HepG2 (cell line): ENCODE results near the gene CORO1A. TPM values are rescaled to one million over a fixed set of nuclear protein-coding genes. Genes with fewer than 3 reads are reported as not detected.
A peak's percentile ranks its signal among the peaks of the same experiment; 100 is the strongest.

Experiments used
- ATAC-seq: fragments of 200-7000 bp; cut with Tn5 transposase; 3 replicates; pipeline ENCODE4 v1.9.1; 2020; ENCODE audit warnings: mild to moderate bottlenecking, moderate library complexity
- Bru-seq: library from RNA; stranded (reverse); fragments of 400-500 nt; gene quantifications from one replicate; lab custom pipeline; 2021; lab: Mats Ljungman, UMichigan
- BruChase-seq, 2 experiments: library from RNA; stranded (reverse); fragments of 400-500 nt; gene quantifications; one replicate each; lab custom pipeline; 2021; lab: Mats Ljungman, UMichigan
- BruUV-seq: library from RNA; stranded (reverse); fragments of 400-500 nt; replicated peaks from 2 replicates; lab custom pipeline; 2021; lab: Mats Ljungman, UMichigan
- CTCF ChIA-PET: fragments of 300-600 bp; formaldehyde crosslinking; extraction: SDS; loops from one replicate; lab custom pipeline; 2021; ENCODE audit warnings: low total read pairs, inconsistent platforms, low intra/inter-chr PET ratio; lab: Yijun Ruan, JAX
- POLR2A ChIA-PET: fragments of 350-600 bp; sonication (Branson Sonifier 250); formaldehyde crosslinking; loops from one replicate; lab custom pipeline; 2020; ENCODE audit warnings: antibody characterized with exemption, inconsistent platforms; lab: Yijun Ruan, JAX
- DNase-seq: peaks from one replicate; pipeline ENCODE4 v3.0.0-alpha.2; 2015; ENCODE audit warnings: low spot score
- FAIRE-seq: peaks from 3 replicates; lab custom pipeline; 2011; peaks lifted over from hg19 to GRCh38; lab: Jason Lieb, UNC
- H2AFZ ChIP-seq: one replicate; pipeline ENCODE4 v1.6.1; 2011; ENCODE audit warnings: low read length, inconsistent platforms
- H3K27ac ChIP-seq: fragments of 300-600 bp; 3 replicates; pipeline ENCODE4 v1.8.0; 2011; ENCODE audit warnings: mixed run types, mild to moderate bottlenecking, mixed read lengths, low read length, inconsistent platforms; ENCODE audit not compliant: insufficient read depth; ENCODE audit errors: extremely low read length
- H3K27me3 ChIP-seq, 2 experiments: fragments of 200-600 bp in 1 of 2; 2 replicates in 1 of 2; 3 replicates in 1 of 2; pipeline versions ENCODE4 v1.6.0 to v1.8.0; 2011; ENCODE audit warnings: low read length in 2 of 2, mild to moderate bottlenecking in 2 of 2, moderate library complexity in 2 of 2, inconsistent platforms in 1 of 2; ENCODE audit not compliant: insufficient read depth in 2 of 2, control insufficient read depth in 1 of 2
- H3K36me3 ChIP-seq, 2 experiments: fragments of 200-600 bp in 1 of 2; replicated peaks in 1 of 2; 2 replicates in 1 of 2; 3 replicates in 1 of 2; pipeline versions ENCODE4 v1.5.1 to v1.8.0; 2011; ENCODE audit warnings: low read length in 2 of 2, inconsistent platforms in 1 of 2; ENCODE audit not compliant: insufficient read depth in 2 of 2, control insufficient read depth in 1 of 2
- H3K4me1 ChIP-seq: 2 replicates; pipeline ENCODE4 v1.5.1; 2012; ENCODE audit warnings: low read length, inconsistent platforms; ENCODE audit not compliant: insufficient read depth
- H3K4me2 ChIP-seq: 2 replicates; pipeline ENCODE4 v1.6.0; 2011; ENCODE audit warnings: low read depth, low read length, inconsistent platforms
- H3K4me3 ChIP-seq, 3 experiments: fragments of 200-600 bp in 1 of 3; sonication (generic), shearing (Covaris generic) in 1 of 3; replicated peaks in 1 of 3; 2 replicates each; pipeline ENCODE4 v1.5.1; 2011 to 2016; ENCODE audit warnings: low read length in 3 of 3, inconsistent platforms in 2 of 3, low read depth in 2 of 3, mild to moderate bottlenecking in 2 of 3, control low read depth in 1 of 3, mixed read lengths in 1 of 3; ENCODE audit not compliant: insufficient read depth in 1 of 3
- H3K79me2 ChIP-seq: one replicate; pipeline ENCODE4 v1.6.1; 2011; ENCODE audit warnings: low read length, inconsistent platforms; ENCODE audit not compliant: insufficient read depth
- H3K9ac ChIP-seq: 2 replicates; pipeline ENCODE4 v1.6.0; 2011; ENCODE audit warnings: mild to moderate bottlenecking, low read depth, low read length, inconsistent platforms; ENCODE audit not compliant: insufficient read depth
- H3K9me3 ChIP-seq: 2 replicates; pipeline ENCODE4 v1.5.1; 2012; ENCODE audit warnings: mild to moderate bottlenecking, low read length
- H4K20me1 ChIP-seq: 2 replicates; pipeline ENCODE4 v1.6.0; 2011; ENCODE audit warnings: inconsistent platforms, mild to moderate bottlenecking, low read length, moderate library complexity; ENCODE audit not compliant: insufficient read depth
- ARNT ChIP-seq: fragments of 450-650 bp; IDR thresholded peaks from 2 replicates; pipeline ENCODE4 v1.6.1; 2017
- DMTF1 ChIP-seq: sonication (generic); formaldehyde crosslinking; IDR thresholded peaks from 2 replicates; pipeline ENCODE4 v1.4.0; 2020; ENCODE audit warnings: mild to moderate bottlenecking, missing genetic modification reagents
- ETV5 ChIP-seq: IDR thresholded peaks from 2 replicates; pipeline ENCODE4 v1.6.1; 2018; ENCODE audit warnings: missing biosample characterization, missing genetic modification reagents, inconsistent platforms, borderline replicate concordance
- JUNB ChIP-seq: sonication (generic); formaldehyde crosslinking; IDR thresholded peaks from 2 replicates; pipeline ENCODE4 v1.8.0; 2022; ENCODE audit warnings: missing genetic modification reagents, mild to moderate bottlenecking, borderline replicate concordance
- KLF6 ChIP-seq: IDR thresholded peaks from 2 replicates; pipeline ENCODE4 v1.8.0; 2016; ENCODE audit warnings: missing biosample characterization, missing genetic modification reagents
- RBAK ChIP-seq: sonication (generic); formaldehyde crosslinking; IDR thresholded peaks from 2 replicates; pipeline ENCODE4 v1.5.1; 2020; ENCODE audit warnings: mild to moderate bottlenecking, missing genetic modification reagents
- RCOR2 ChIP-seq: IDR thresholded peaks from 2 replicates; pipeline ENCODE4 v1.6.1; 2016; ENCODE audit warnings: missing biosample characterization, missing genetic modification reagents
- SAP130 ChIP-seq: IDR thresholded peaks from 2 replicates; pipeline ENCODE4 v1.6.1; 2016; ENCODE audit warnings: low read depth
- SNAPC2 ChIP-seq: sonication (generic); formaldehyde crosslinking; IDR thresholded peaks from 2 replicates; pipeline ENCODE4 v1.8.1; 2022; ENCODE audit warnings: mild to moderate bottlenecking, missing genetic modification reagents
- TOPORS ChIP-seq: sonication (generic); formaldehyde crosslinking; IDR thresholded peaks from 2 replicates; pipeline ENCODE4 v1.8.0; 2023; ENCODE audit warnings: mild to moderate bottlenecking, missing genetic modification reagents
- ZMYM3 ChIP-seq: sonication (generic); formaldehyde crosslinking; IDR thresholded peaks from 2 replicates; pipeline ENCODE4 v1.5.1; 2020; ENCODE audit warnings: mild to moderate bottlenecking, missing genetic modification reagents
- ZNF431 ChIP-seq: sonication (generic); formaldehyde crosslinking; IDR thresholded peaks from 2 replicates; pipeline ENCODE4 v1.9.0; 2022; ENCODE audit warnings: missing genetic modification reagents, low read depth, mild to moderate bottlenecking, borderline replicate concordance
- ZXDC ChIP-seq: sonication (generic); formaldehyde crosslinking; IDR thresholded peaks from 2 replicates; pipeline ENCODE4 v1.5.0; 2020; ENCODE audit warnings: mild to moderate bottlenecking, missing genetic modification reagents
- WGBS: methylation state at CpG from one replicate; pipeline ENCODE4 v1.1.6; 2017; ENCODE audit warnings: low lambda C conversion rate; 5-methylcytosine and 5-hydroxymethylcytosine counted together
- in situ Hi-C: cut with HindIII; loops from 2 replicates; pipeline ENCODE4 v1.10.0; 2017; ENCODE audit warnings: low pct_unique_long_range_greater_than_20kb; ENCODE audit not compliant: extremely low pct_ligation_motif_present
- intact Hi-C: fragments of 100-400 bp; cut with micrococcal nuclease; formaldehyde crosslinking; loops from one replicate; pipeline ENCODE4 v1.10.0; 2022; ENCODE audit not compliant: unreplicated experiment
- long read RNA-seq, 2 experiments: library from RNA in 1 of 2; library from polyadenylated mRNA in 1 of 2; stranded (forward) in 1 of 2; unstranded in 1 of 2; transcript quantifications; one replicate each; pipeline ENCODE4 v2.0.0, GENCODE V29; 2019 to 2022
- polyA minus RNA-seq, 3 experiments: library from RNA; depleted of rRNA, polyadenylated mRNA; stranded (reverse); fragments of >200 nt; gene quantifications; 2 replicates each; pipeline ENCODE4 v1.2.3, GENCODE V29; 2011; ENCODE audit warnings: low replicate concordance in 1 of 3
- polyA plus RNA-seq, 8 experiments: library from polyadenylated mRNA; depleted of rRNA in 3 of 8; stranded (reverse) in 7 of 8; unstranded in 1 of 8; fragments of >200 nt; fragmentation: Illumina TruSeq in 4 of 8; extraction: Trizol in 4 of 8; gene quantifications; 2 replicates each; pipeline versions ENCODE4 v1.2.1 to v1.2.3, GENCODE V29; 2011 to 2016; ENCODE audit warnings: low read depth in 4 of 8, missing spikeins in 1 of 8, mixed read lengths in 1 of 8; ENCODE audit not compliant: insufficient read depth in 1 of 8
- total RNA-seq, 5 experiments: library from RNA; depleted of rRNA; stranded (reverse); fragments of >200 nt; fragmentation: Illumina TruSeq; extraction: Trizol; gene quantifications; 2 replicates each; pipeline ENCODE4 v1.2.3, GENCODE V29; 2016; ENCODE audit warnings: low read depth in 1 of 5

CORO1A gene
- total RNA-seq (2016; rRNA removed; fragmentation: Illumina TruSeq; extraction: Trizol) (5.4 and 6.5 TPM in 2 replicates), polyA plus RNA-seq (2011; rRNA removed) (9.5 and 12.9 TPM in 2 replicates), polyA minus RNA-seq (2011; rRNA and poly(A)+ RNA removed; ENCODE audit: low replicate concordance) (0.94 and 16.6 TPM in 2 replicates), Bru-seq, nascent RNA (percentile 25 among the genes with signal in this experiment), BruChase-seq, experiment 1, labeled RNA remaining after a 6-hour chase (percentile 30 among the genes with signal in this experiment), BruChase-seq, experiment 2, labeled RNA remaining after a 2-hour chase (percentile 29 among the genes with signal in this experiment)
- total RNA-seq (2016; cell fraction: cytosol; rRNA removed; fragmentation: Illumina TruSeq; extraction: Trizol; ENCODE audit: low read depth) = 1.5 and 2.3 TPM in 2 replicates
- total RNA-seq (2016; cell fraction: insoluble cytoplasmic fraction; rRNA removed; fragmentation: Illumina TruSeq; extraction: Trizol) = 5.9 and 7.5 TPM in 2 replicates
- total RNA-seq (2016; cell fraction: membrane; rRNA removed; fragmentation: Illumina TruSeq; extraction: Trizol) = 2.0 and 3.3 TPM in 2 replicates
- 2.5 and 3.5 TPM in 2 replicates for total RNA-seq (2016; cell fraction: nucleus; rRNA removed; fragmentation: Illumina TruSeq; extraction: Trizol)
- polyA plus RNA-seq (2011; cell fraction: cytosol; rRNA removed) = 10.4 and 20.0 TPM in 2 replicates
- polyA plus RNA-seq (2011; cell fraction: nucleus; rRNA removed) = 13.6 and 19.0 TPM in 2 replicates
- 2.5 and 4.0 TPM in 2 replicates for polyA plus RNA-seq (2012)
- polyA plus RNA-seq (2016; cell fraction: cytosol; fragmentation: Illumina TruSeq; extraction: Trizol; ENCODE audit: low read depth) = 1.6 TPM in 2 replicates
- polyA plus RNA-seq (2016; cell fraction: insoluble cytoplasmic fraction; fragmentation: Illumina TruSeq; extraction: Trizol; ENCODE audit: low read depth) = 7.6 and 10.2 TPM in 2 replicates
- 1.9 and 2.1 TPM in 2 replicates for polyA plus RNA-seq (2016; cell fraction: membrane; fragmentation: Illumina TruSeq; extraction: Trizol; ENCODE audit: low read depth)
- polyA plus RNA-seq (2016; cell fraction: nucleus; fragmentation: Illumina TruSeq; extraction: Trizol; ENCODE audit: insufficient read depth, low read depth) = 4.7 and 5.6 TPM in 2 replicates
- polyA minus RNA-seq (2011; cell fraction: cytosol; rRNA and poly(A)+ RNA removed) = 4.0 and 8.4 TPM in 2 replicates
- 1.5 and 1.8 TPM in 2 replicates for polyA minus RNA-seq (2011; cell fraction: nucleus; rRNA and poly(A)+ RNA removed)
- long read RNA-seq, experiment 1, transcript CORO1A-201 (11 exons, 1,803 nt) = major isoform, 13 of 14 reads
- long read RNA-seq, experiment 1, partial matches to known transcripts = 0 of 14 reads
- long read RNA-seq, experiment 1, other reads (novel, unspliced or antisense) = 1 of 14 reads
- long read RNA-seq, experiment 2, transcript CORO1A-201 (11 exons, 1,803 nt) = major isoform, 7 of 8 reads
- long read RNA-seq, experiment 2, partial matches to known transcripts = 0 of 8 reads
- long read RNA-seq, experiment 2, other reads (novel, unspliced or antisense) = 0 of 8 reads

GRCh38 chr16:30183233-30184095 is at the start of gene CORO1A:
Gene CORO1A, plus strand, starts transcription at chr16:30183602. Its CDS starts 1,608 bp downstream, at chr16:30185210.
- no peaks in the 10 kb centered on the region for H3K79me2 ChIP-seq
- peak within 1 kb of the TSS; percentile 74 to 81 (median 76) for H3K4me3 ChIP-seq
- no peaks in the 10 kb centered on the region for H4K20me1 ChIP-seq
- FAIRE-seq (peak; percentile 72), ATAC-seq (peak; percentile 71), DNase-seq (peak; percentile 51)
- peak within 1 kb of the TSS; percentile 87 for H3K4me2 ChIP-seq
- in situ Hi-C loops = no loop called here
- peak within 1 kb of the TSS; percentile 50 for H3K9ac ChIP-seq
- H3K36me3 ChIP-seq = no peaks in the 10 kb centered on the region
- H3K27me3 ChIP-seq = no peaks in the 10 kb centered on the region; a peak in 1 of 5 replicates
- H3K9me3 ChIP-seq = no peaks in the 10 kb centered on the region
- peaks cover 58% of the 10 kb centered on the region for H3K4me1 ChIP-seq
- intact Hi-C loops = no loop called here
- CTCF ChIA-PET = interaction anchor here (1.1 kb wide), 1 partner anchor 71 kb away, joined by 4 read pairs; no protein-coding TSS in a partner anchor
- POLR2A ChIA-PET = interaction anchor here (0.6 to 2.1 kb wide), 12 partner anchors 11 to 259 kb away, joined by 3 to 9 read pairs (median 4); partner anchors contain the start of genes ALDOA, GDPD3, TBX6 and YPEL3
- no TSS peak for BruUV-seq
- H2AFZ ChIP-seq = no peak within 1 kb of the TSS
- 8% methylated on average over 50 of the region's 81 CpGs for WGBS
- no peak within 1 kb of the TSS for H3K27ac ChIP-seq
- no peak for TF ChIP-seq ZNF431 (CRISPR knock-in tag)
- TF ChIP-seq SNAPC2 (CRISPR knock-in tag) = no peak
- TF ChIP-seq ZMYM3 = no peak
- TF ChIP-seq ZXDC (CRISPR knock-in tag) = peak; percentile 65; the same call in 1 of the 2 replicates
- TF ChIP-seq RBAK (CRISPR knock-in tag) = no peak
- peak; percentile 62; the same call in 1 of the 2 replicates for TF ChIP-seq SAP130 (CRISPR knock-in tag)
- no peak for TF ChIP-seq ARNT
- no peak for TF ChIP-seq RCOR2 (CRISPR knock-in tag)
- no peak for TF ChIP-seq TOPORS (CRISPR knock-in tag)
- TF ChIP-seq KLF6 (CRISPR knock-in tag) = no peak
- no peak for TF ChIP-seq JUNB (CRISPR knock-in tag)
- TF ChIP-seq DMTF1 (CRISPR knock-in tag) = no peak
- TF ChIP-seq ETV5 (CRISPR knock-in tag) = no peak
